Skeletal muscle tissue (tissue), 4 donors: ENCODE data around the gene SP140. TPM values are rescaled to one million over a fixed set of nuclear protein-coding genes. Genes with fewer than 3 reads are reported as not detected.
"Not testable (repeated sequence)": the region's sequence is repeated elsewhere in the genome, so short reads cannot be mapped to it uniquely, and the experiment has no call there.

Experiments
- H3K27ac ChIP-seq: one replicate; pipeline ENCODE4 v1.7.0; 2013; ENCODE audit warnings: mild to moderate bottlenecking, low read depth, low read length, inconsistent platforms
- H3K27me3 ChIP-seq, 3 donors: one replicate each; pipeline ENCODE4 v1.7.0; 2013; ENCODE audit warnings: low read length in 3 of 3; ENCODE audit not compliant: control insufficient read depth in 3 of 3, insufficient read depth in 3 of 3
- H3K36me3 ChIP-seq, 3 donors: one replicate each; pipeline ENCODE4 v1.7.0; 2013; ENCODE audit warnings: low read length in 3 of 3; ENCODE audit not compliant: control insufficient read depth in 3 of 3, insufficient read depth in 3 of 3
- H3K4me1 ChIP-seq, 3 donors: one replicate each; pipeline ENCODE4 v1.7.0; 2013; ENCODE audit warnings: low read length in 3 of 3, mild to moderate bottlenecking in 3 of 3; ENCODE audit not compliant: control insufficient read depth in 3 of 3, insufficient read depth in 3 of 3
- H3K4me3 ChIP-seq, 3 donors: one replicate each; pipeline ENCODE4 v1.7.0; 2013; ENCODE audit warnings: low read length in 3 of 3
- H3K9ac ChIP-seq, 3 donors: one replicate each; pipeline ENCODE4 v1.7.0; 2013; ENCODE audit warnings: low read length in 3 of 3, mild to moderate bottlenecking in 3 of 3, moderate library complexity in 2 of 3, low read depth in 1 of 3
- H3K9me3 ChIP-seq, 3 donors: one replicate each; pipeline ENCODE4 v1.7.0; 2013; ENCODE audit warnings: low read length in 3 of 3; ENCODE audit not compliant: control insufficient read depth in 3 of 3
- total RNA-seq: library from RNA; depleted of rRNA; stranded (reverse); fragments of >200 nt; gene quantifications from one replicate; pipeline ENCODE4 v1.2.3, GENCODE V29; 2014
- donor health status: Osteomylitis.

The SP140 gene
- total RNA-seq, 1 donor from 2014 or later = 0.52 TPM

GRCh38 chr2:230268606-230269243 is 43.2 kb downstream of the SP140 start:
- H3K9me3 ChIP-seq = no peaks in the 10 kb centered on the region
- no peak overlapping the region for H3K27ac ChIP-seq
- H3K4me1 ChIP-seq = peaks cover 0 to 4% (median 4%) of the 10 kb centered on the region in 3 donors
- no peaks in the 10 kb centered on the region for H3K36me3 ChIP-seq
- no peak overlapping the region for H3K9ac ChIP-seq
- no peaks in the 10 kb centered on the region for H3K27me3 ChIP-seq
- H3K4me3 ChIP-seq = no peak overlapping the region

DNA sequence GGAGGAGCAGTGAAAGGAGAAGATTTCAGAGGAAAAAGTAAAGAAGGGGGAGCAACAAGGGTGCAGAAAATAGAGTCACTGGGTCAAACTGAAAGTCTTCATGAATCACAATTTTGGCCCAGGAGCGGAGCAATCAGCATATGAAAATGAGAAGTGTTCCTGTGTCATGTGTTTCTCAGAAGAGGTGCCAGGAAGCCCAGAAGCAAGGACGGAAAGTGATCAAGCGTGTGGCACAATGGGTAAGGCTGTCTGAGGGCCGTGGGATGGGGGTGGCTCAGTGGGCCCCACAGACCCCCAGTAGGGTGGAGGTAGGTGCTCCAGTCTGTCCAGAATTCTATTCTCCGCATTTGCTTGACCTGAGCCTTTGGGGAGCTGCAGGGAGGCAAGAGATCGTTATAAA is 44.2 kb downstream of the SP140 start:
- H3K4me1 ChIP-seq = peaks cover 0 to 4% (median 4%) of the 10 kb centered on the region in 3 donors
- H3K27me3 ChIP-seq = no peaks in the 10 kb centered on the region
- no peak overlapping the region for H3K4me3 ChIP-seq
- H3K9ac ChIP-seq = no peak overlapping the region
- H3K9me3 ChIP-seq = peaks cover 0 to 4% (median 0%) of the 10 kb centered on the region in 3 donors
- no peaks in the 10 kb centered on the region for H3K36me3 ChIP-seq
- H3K27ac ChIP-seq = no peak overlapping the region

- H3K27me3 ChIP-seq = no peaks in the 10 kb centered on the region
- no peaks in the 10 kb centered on the region for H3K36me3 ChIP-seq
- H3K4me1 ChIP-seq = no peaks in the 10 kb centered on the region
- H3K9ac ChIP-seq = no peak overlapping the region
- H3K9me3 ChIP-seq = no peaks in the 10 kb centered on the region
- no peak overlapping the region for H3K27ac ChIP-seq
- H3K4me3 ChIP-seq = no peak overlapping the region
These were observed 57.4 kb downstream of the SP140 start for GRCh38 chr2:230282936-230283335.

- Histone ChIP-seq H3K4me3 (no peak overlapping the region), H3K9ac (no peak overlapping the region), H3K4me1 (no peaks in the 10 kb centered on the region), H3K36me3 (no peaks in the 10 kb centered on the region), H3K27me3 (no peaks in the 10 kb centered on the region), H3K9me3 (no peaks in the 10 kb centered on the region), H3K27ac (no peak overlapping the region)
These were observed 60.5 kb downstream of the SP140 start for GRCh38 chr2:230286048-230286447.

- not testable (repeated sequence) for H3K36me3 ChIP-seq, H3K9me3 ChIP-seq, H3K4me3 ChIP-seq, H3K9ac ChIP-seq, H3K27ac ChIP-seq, H3K27me3 ChIP-seq, H3K4me1 ChIP-seq
These were observed 63.8 kb downstream of the SP140 start for GRCh38 chr2:230289311-230289710.

GRCh38 chr2:230295192-230295591 is 69.7 kb downstream of the SP140 start:
- no peak overlapping the region for H3K4me3 ChIP-seq
- no peaks in the 10 kb centered on the region for H3K27me3 ChIP-seq
- H3K36me3 ChIP-seq = no peaks in the 10 kb centered on the region
- no peak overlapping the region for H3K27ac ChIP-seq
- H3K9ac ChIP-seq = no peak overlapping the region
- no peaks in the 10 kb centered on the region for H3K9me3 ChIP-seq
- H3K4me1 ChIP-seq = no peaks in the 10 kb centered on the region

DNA sequence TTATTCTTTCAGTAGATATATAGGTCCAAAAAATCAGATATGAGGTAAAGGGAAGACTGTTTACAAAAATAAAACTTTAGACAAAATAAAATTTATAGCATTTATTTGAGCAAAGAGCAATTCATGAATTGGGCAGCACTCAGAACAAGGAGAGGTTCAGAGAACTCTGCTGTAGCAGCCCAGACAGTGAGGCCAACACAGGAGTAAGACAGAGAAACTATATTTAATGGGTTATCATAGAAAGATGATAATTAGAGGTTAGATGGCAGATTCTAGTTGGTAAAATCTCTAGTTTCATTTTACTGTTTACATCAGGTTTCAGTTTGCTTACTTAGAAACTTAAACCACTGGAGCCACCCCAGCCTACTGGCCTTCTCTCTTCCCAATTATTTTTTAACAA is 71.4 kb downstream of the SP140 start:
- Histone ChIP-seq H3K27me3 (no peaks in the 10 kb centered on the region), H3K9ac (no peak overlapping the region), H3K4me3 (no peak overlapping the region), H3K4me1 (no peaks in the 10 kb centered on the region), H3K36me3 (no peaks in the 10 kb centered on the region), H3K9me3 (no peaks in the 10 kb centered on the region), H3K27ac (no peak overlapping the region)

- Histone ChIP-seq H3K36me3 (no peaks in the 10 kb centered on the region), H3K4me3 (no peak overlapping the region), H3K9ac (no peak overlapping the region), H3K9me3 (no peaks in the 10 kb centered on the region), H3K4me1 (no peaks in the 10 kb centered on the region), H3K27me3 (no peaks in the 10 kb centered on the region), H3K27ac (no peak overlapping the region)
These were observed 74.1 kb downstream of the SP140 start for GRCh38 chr2:230299618-230300017.

DNA sequence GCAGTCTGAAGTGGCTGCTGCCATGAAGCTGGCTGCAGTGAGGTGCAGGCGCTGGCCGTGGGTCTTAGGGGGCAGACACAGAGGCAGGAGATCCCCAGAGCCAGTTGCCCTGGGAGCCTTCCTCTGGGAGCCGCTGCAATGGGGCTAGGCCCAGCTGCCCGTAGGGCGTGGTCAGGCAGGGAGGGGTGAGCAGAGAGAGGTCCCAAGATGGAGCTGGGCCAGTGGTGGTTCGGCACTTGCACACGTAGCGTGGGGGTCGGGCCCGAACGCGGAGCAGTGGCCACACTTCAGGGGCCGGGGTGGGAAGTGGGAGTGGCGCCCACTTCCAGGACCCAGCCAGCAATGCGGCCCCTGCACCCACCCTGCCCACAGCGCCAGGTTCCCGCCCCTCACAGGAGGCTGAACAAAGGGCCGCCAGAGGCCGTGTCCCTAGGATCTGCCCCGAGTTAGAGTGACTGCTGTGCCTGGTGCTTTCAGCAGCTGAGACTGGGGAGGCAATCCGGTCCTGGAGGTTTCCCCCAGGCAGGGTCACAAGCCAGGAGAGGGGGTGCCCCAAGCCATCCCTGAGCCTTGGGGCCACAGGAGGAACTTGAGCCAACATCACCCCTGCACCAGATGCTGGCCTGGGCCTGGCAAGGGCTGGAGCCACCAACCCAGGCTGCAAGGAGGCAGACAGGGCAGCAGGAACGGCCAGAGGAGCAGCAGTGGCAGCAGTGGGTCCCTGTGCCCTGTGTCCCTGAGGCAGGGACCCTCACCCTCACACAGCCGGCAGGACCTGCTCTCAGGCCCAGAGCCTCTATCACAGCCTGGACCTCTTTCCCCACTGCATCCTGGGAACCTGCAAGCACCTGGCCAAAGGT is 80.1 kb downstream of the SP140 start:
- Histone ChIP-seq H3K9ac (no peak overlapping the region), H3K27me3 (no peaks in the 10 kb centered on the region), H3K27ac (no peak overlapping the region), H3K4me1 (no peaks in the 10 kb centered on the region), H3K4me3 (no peak overlapping the region), H3K9me3 (peaks cover 0 to 5% (median 0%) of the 10 kb centered on the region in 3 donors), H3K36me3 (no peaks in the 10 kb centered on the region)

DNA sequence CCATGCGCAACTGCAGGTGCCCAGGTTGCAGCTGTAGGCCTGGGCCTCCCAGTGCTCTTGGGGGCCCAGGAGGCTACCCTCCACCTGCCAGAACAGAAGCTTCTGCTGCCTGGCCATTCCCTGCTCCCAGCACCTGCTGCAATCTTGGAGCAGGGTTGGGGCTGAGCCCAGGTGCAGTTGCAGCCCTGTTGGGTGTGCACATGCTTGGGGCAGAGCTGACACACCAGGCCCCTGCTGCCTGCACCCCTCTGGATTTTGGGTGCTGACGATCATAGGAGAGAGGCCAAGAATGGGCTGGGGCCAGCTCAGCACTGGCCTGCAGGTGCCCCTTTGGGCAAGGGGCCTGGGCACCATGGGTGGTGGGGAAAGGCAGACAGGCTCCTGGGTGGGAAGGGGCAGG is 80.9 kb downstream of the SP140 start:
- H3K9ac ChIP-seq = no peak overlapping the region
- H3K27me3 ChIP-seq = no peaks in the 10 kb centered on the region
- H3K4me3 ChIP-seq = no peak overlapping the region
- peaks cover 0 to 5% (median 0%) of the 10 kb centered on the region in 3 donors for H3K9me3 ChIP-seq
- H3K36me3 ChIP-seq = no peaks in the 10 kb centered on the region
- H3K4me1 ChIP-seq = no peaks in the 10 kb centered on the region
- no peak overlapping the region for H3K27ac ChIP-seq
